ENCODE data around the gene GULP1.

- TF ChIP-seq POLR2A (IDR thresholded peaks at IDR 0.05; ENCODE audit: low read depth, low read length): no peak
- TF ChIP-seq POLR2AphosphoS5 (IDR thresholded peaks at IDR 0.05; ENCODE audit: low read depth, low read length): no peak
- TF ChIP-seq TAF1 (IDR thresholded peaks at IDR 0.05; ENCODE audit: low read depth, low read length): no peak
- TF ChIP-seq POU2F2 (IDR thresholded peaks at IDR 0.05; ENCODE audit: low read depth, low read length): no peak
- no peak for TF ChIP-seq SPI1 (IDR thresholded peaks at IDR 0.05; ENCODE audit: low read depth, low read length)
- TF ChIP-seq PAX5 (IDR thresholded peaks at IDR 0.05; ENCODE audit: insufficient read depth, low read length, severe bottlenecking): no peak
Measured at GRCh38 chr2:188381614-188382013, 89.9 kb downstream of the GULP1 start.

All from GM12891 (cell line).